ENCODE results near the gene ZNF511. TPM values are rescaled to one million over a fixed set of nuclear protein-coding genes. Genes with fewer than 3 reads are reported as not detected.

ZNF511 gene
- total RNA-seq, 1 donor from 2014 or later = 25.5 TPM

DNA sequence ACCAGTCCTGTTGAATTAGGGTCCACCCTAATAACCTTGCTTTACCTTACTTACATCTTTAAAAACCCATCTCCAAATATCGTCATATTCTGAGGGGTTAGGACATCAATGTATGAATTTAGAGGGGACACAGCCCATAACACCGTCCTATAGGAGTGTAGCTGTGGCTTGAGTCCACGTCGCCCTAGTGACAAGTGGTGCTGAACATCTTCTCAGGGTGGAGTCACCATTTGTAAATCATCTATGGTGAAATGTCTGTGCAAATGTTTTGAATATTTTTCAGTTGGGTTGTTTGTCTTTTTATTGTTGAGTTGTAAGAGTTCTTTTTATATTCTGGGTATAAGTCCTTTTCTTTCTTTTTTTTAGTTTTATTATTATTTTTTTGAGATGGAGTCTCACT, 33.3 kb downstream of the ZNF511 start:
- Histone ChIP-seq H3K4me2 (ENCODE audit: low read length) (no peak overlapping the region), H2AFZ (ENCODE audit: low read depth, low read length) (no peak overlapping the region), H3K27ac (ENCODE audit: low read depth, low read length) (no peak overlapping the region), H4K20me1 (ENCODE audit: insufficient read depth, low read length) (no peaks in the 10 kb centered on the region), H3K9me3 (ENCODE audit: insufficient read depth, low read depth, low read length) (no peaks in the 10 kb centered on the region), H3K4me3 (ENCODE audit: insufficient read depth, low read depth, low read length) (no peak overlapping the region), H3K27me3 (ENCODE audit: insufficient read depth, low read length) (peaks cover 12% of the 10 kb centered on the region), H3K36me3 (ENCODE audit: insufficient read depth, low read length) (no peaks in the 10 kb centered on the region), H3K4me1 (ENCODE audit: insufficient read depth, low read length) (no peaks in the 10 kb centered on the region), H3K79me2 (ENCODE audit: insufficient read depth, low read length) (no peaks in the 10 kb centered on the region), H3K9ac (ENCODE audit: low read length) (no peak overlapping the region)
- Mint-ChIP-seq H3K4me1 (ENCODE audit: low read depth, unreplicated experiment) (peaks cover 8% of the 10 kb centered on the region), H3K4me3 (ENCODE audit: unreplicated experiment) (no peak overlapping the region), H3K9me3 (ENCODE audit: unreplicated experiment) (peaks cover 2% of the 10 kb centered on the region), H3K36me3 (ENCODE audit: low read depth, unreplicated experiment) (peaks cover 2% of the 10 kb centered on the region), H3K27me3 (ENCODE audit: low read depth, unreplicated experiment) (peaks cover 10% of the 10 kb centered on the region), H3K27ac (ENCODE audit: unreplicated experiment) (peak overlapping the region; percentile 13)
- TF ChIP-seq EZH2 (IDR thresholded peaks at IDR 0.05; ENCODE audit: insufficient read depth, low read length) = no peak
- TF ChIP-seq, protein P1, sequence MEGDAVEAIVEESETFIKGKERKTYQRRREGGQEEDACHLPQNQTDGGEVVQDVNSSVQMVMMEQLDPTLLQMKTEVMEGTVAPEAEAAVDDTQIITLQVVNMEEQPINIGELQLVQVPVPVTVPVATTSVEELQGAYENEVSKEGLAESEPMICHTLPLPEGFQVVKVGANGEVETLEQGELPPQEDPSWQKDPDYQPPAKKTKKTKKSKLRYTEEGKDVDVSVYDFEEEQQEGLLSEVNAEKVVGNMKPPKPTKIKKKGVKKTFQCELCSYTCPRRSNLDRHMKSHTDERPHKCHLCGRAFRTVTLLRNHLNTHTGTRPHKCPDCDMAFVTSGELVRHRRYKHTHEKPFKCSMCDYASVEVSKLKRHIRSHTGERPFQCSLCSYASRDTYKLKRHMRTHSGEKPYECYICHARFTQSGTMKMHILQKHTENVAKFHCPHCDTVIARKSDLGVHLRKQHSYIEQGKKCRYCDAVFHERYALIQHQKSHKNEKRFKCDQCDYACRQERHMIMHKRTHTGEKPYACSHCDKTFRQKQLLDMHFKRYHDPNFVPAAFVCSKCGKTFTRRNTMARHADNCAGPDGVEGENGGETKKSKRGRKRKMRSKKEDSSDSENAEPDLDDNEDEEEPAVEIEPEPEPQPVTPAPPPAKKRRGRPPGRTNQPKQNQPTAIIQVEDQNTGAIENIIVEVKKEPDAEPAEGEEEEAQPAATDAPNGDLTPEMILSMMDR (IDR thresholded peaks at IDR 0.05; ENCODE audit: insufficient read depth, low read depth, low read length) = no peak
- FAIRE-seq (no peak), DNase-seq (ENCODE audit: low read depth) (no peak)

DNA sequence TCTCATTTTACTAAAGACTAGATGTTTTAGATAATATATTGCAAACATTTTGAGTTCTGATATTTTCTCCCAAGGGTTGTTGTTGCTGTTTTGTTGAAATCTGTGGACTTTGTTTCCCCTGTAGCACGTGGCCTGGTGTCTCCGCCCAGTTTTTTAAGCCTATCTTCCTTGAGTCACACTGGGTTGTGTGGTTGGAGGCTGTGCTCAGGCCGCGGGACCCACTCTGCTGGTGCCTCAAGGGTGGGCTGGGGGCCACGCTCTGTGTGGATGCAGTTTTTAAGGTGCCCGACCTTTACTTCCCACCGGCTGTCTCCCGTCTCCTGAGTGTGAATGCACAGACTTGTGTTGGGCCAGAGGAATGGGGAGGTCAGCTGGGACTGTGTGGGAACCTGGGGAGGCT, 34.2 kb downstream of the ZNF511 start:
- H3K9me3 Mint-ChIP-seq (ENCODE audit: unreplicated experiment) = peaks cover 2% of the 10 kb centered on the region
- Histone ChIP-seq H3K79me2 (ENCODE audit: insufficient read depth, low read length) (no peaks in the 10 kb centered on the region), H3K4me3 (ENCODE audit: insufficient read depth, low read depth, low read length) (no peak overlapping the region), H3K36me3 (ENCODE audit: insufficient read depth, low read length) (no peaks in the 10 kb centered on the region), H3K27ac (ENCODE audit: low read depth, low read length) (no peak overlapping the region), H3K4me1 (ENCODE audit: insufficient read depth, low read length) (no peaks in the 10 kb centered on the region), H3K9ac (ENCODE audit: low read length) (no peak overlapping the region), H3K9me3 (ENCODE audit: insufficient read depth, low read depth, low read length) (no peaks in the 10 kb centered on the region), H4K20me1 (ENCODE audit: insufficient read depth, low read length) (no peaks in the 10 kb centered on the region), H2AFZ (ENCODE audit: low read depth, low read length) (no peak overlapping the region), H3K27me3 (ENCODE audit: insufficient read depth, low read length) (peaks cover 5% of the 10 kb centered on the region), H3K4me2 (ENCODE audit: low read length) (no peak overlapping the region)
- H3K4me3 Mint-ChIP-seq (ENCODE audit: unreplicated experiment) = no peak overlapping the region
- no peak for FAIRE-seq
- no peak for DNase-seq (ENCODE audit: low read depth)
- TF ChIP-seq, protein P1 (IDR thresholded peaks at IDR 0.05; ENCODE audit: insufficient read depth, low read depth, low read length) = no peak
- TF ChIP-seq EZH2 (IDR thresholded peaks at IDR 0.05; ENCODE audit: insufficient read depth, low read length) = no peak
- H3K27ac Mint-ChIP-seq (ENCODE audit: unreplicated experiment) = no peak overlapping the region
- H3K4me1 Mint-ChIP-seq (ENCODE audit: low read depth, unreplicated experiment) = peaks cover 8% of the 10 kb centered on the region
- peaks cover 10% of the 10 kb centered on the region for H3K27me3 Mint-ChIP-seq (ENCODE audit: low read depth, unreplicated experiment)
- peaks cover 2% of the 10 kb centered on the region for H3K36me3 Mint-ChIP-seq (ENCODE audit: low read depth, unreplicated experiment)

DNA sequence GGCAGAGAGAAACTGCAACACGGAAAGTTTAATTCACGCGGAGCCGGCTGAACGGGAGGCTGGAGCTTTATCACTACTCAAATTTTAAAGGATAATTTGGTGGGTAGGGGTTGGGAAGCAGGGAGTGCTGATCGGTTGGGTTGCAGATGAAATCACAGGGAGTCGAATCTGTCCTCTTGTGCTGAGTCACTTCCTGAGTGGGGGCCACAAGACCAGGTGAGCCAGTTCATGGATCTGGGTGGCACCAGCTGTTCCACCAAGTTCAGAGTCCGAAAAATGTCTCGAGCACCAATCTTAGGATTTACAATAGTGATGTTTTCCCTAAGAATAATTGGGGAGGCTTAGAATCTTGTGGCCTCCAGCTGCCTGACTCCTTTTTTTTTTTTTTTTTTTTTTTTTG, 34.8 kb downstream of the ZNF511 start:
- Mint-ChIP-seq H3K9me3 (ENCODE audit: unreplicated experiment) (peaks cover 2% of the 10 kb centered on the region), H3K36me3 (ENCODE audit: low read depth, unreplicated experiment) (peaks cover 2% of the 10 kb centered on the region), H3K27me3 (ENCODE audit: low read depth, unreplicated experiment) (peaks cover 10% of the 10 kb centered on the region), H3K4me1 (ENCODE audit: low read depth, unreplicated experiment) (peaks cover 8% of the 10 kb centered on the region), H3K4me3 (ENCODE audit: unreplicated experiment) (no peak overlapping the region), H3K27ac (ENCODE audit: unreplicated experiment) (peak overlapping the region; percentile 75)
- peaks cover 5% of the 10 kb centered on the region for H3K27me3 ChIP-seq (ENCODE audit: insufficient read depth, low read length)
- no peak overlapping the region for H2AFZ ChIP-seq (ENCODE audit: low read depth, low read length)
- no peak overlapping the region for H3K27ac ChIP-seq (ENCODE audit: low read depth, low read length)
- TF ChIP-seq, protein P1 (IDR thresholded peaks at IDR 0.05; ENCODE audit: insufficient read depth, low read depth, low read length) = no peak
- no peak for TF ChIP-seq EZH2 (IDR thresholded peaks at IDR 0.05; ENCODE audit: insufficient read depth, low read length)
- no peak for FAIRE-seq
- H3K9ac ChIP-seq (ENCODE audit: low read length) = no peak overlapping the region
- H3K4me2 ChIP-seq (ENCODE audit: low read length) = no peak overlapping the region
- H3K36me3 ChIP-seq (ENCODE audit: insufficient read depth, low read length) = no peaks in the 10 kb centered on the region
- no peaks in the 10 kb centered on the region for H3K9me3 ChIP-seq (ENCODE audit: insufficient read depth, low read depth, low read length)
- no peaks in the 10 kb centered on the region for H3K4me1 ChIP-seq (ENCODE audit: insufficient read depth, low read length)
- H3K4me3 ChIP-seq (ENCODE audit: insufficient read depth, low read depth, low read length) = no peak overlapping the region
- H3K79me2 ChIP-seq (ENCODE audit: insufficient read depth, low read length) = no peaks in the 10 kb centered on the region
- no peak for DNase-seq (ENCODE audit: low read depth)
- H4K20me1 ChIP-seq (ENCODE audit: insufficient read depth, low read length) = no peaks in the 10 kb centered on the region
